Thyroid gland (tissue), 4 donors: ENCODE results near the gene SEMA6A. TPM values are rescaled to one million over a fixed set of nuclear protein-coding genes. Genes with fewer than 3 reads are reported as not detected.

Source experiments
- DNase-seq, 2 donors: peaks; one replicate each; pipeline ENCODE4 v3.0.0-alpha.2; 2019
- H3K27ac ChIP-seq, 3 donors: fragments of 200-600 bp; sonication (generic); 1 replicate in 2 of 3; 2 replicates in 1 of 3; pipeline ENCODE4 v1.5.1; 2016 to 2019; ENCODE audit warnings: mild to moderate bottlenecking in 1 of 3, moderate library complexity in 1 of 3
- H3K27me3 ChIP-seq: fragments of 200-600 bp; sonication (generic); one replicate; pipeline ENCODE4 v1.5.1; 2019
- H3K36me3 ChIP-seq, 2 donors: fragments of 200-600 bp; sonication (generic); one replicate each; pipeline ENCODE4 v1.5.1; 2016 to 2019
- H3K4me1 ChIP-seq, 2 donors: fragments of 200-600 bp; sonication (generic); one replicate each; pipeline ENCODE4 v1.5.1; 2017 to 2019
- H3K4me3 ChIP-seq, 3 donors: fragments of 200-600 bp; sonication (generic); replicated peaks in 1 of 3; 1 replicate in 2 of 3; 2 replicates in 1 of 3; pipeline ENCODE4 v1.5.1; 2016; ENCODE audit warnings: mild to moderate bottlenecking in 1 of 3
- H3K9me3 ChIP-seq: fragments of 200-600 bp; sonication (generic); one replicate; pipeline ENCODE4 v1.5.1; 2017
- CTCF ChIP-seq, 6 experiments: fragments of 200-600 bp in 3 of 6; fragments of 450-650 bp in 3 of 6; sonication (generic) in 3 of 6; IDR thresholded peaks; one replicate each; pipeline ENCODE4 v1.5.1; 2016 to 2019; ENCODE audit warnings: antibody characterized with exemption in 6 of 6, mild to moderate bottlenecking in 2 of 6, inconsistent platforms in 1 of 6, moderate library complexity in 1 of 6
- POLR2A ChIP-seq, 2 donors: fragments of 450-650 bp; IDR thresholded peaks; one replicate each; pipeline ENCODE4 v1.6.1; 2017; ENCODE audit warnings: antibody characterized with exemption in 2 of 2, mild to moderate bottlenecking in 2 of 2, moderate library complexity in 1 of 2
- WGBS, 2 donors: methylation state at CpG; one replicate each; pipeline ENCODE4 v1.1.5; 2017; 5-methylcytosine and 5-hydroxymethylcytosine counted together
- intact Hi-C: fragments of 100-400 bp; cut with DNase I; formaldehyde crosslinking; loops from one replicate; pipeline ENCODE4 v1.15.1; 2023
- total RNA-seq, 4 donors: library from RNA; depleted of rRNA; stranded (reverse); fragments of >200 nt; gene quantifications; one replicate each; pipeline ENCODE4 v1.2.3, GENCODE V29; 2016

SEMA6A gene
- total RNA-seq, 4 donors from 2014 or later = 27.6 to 37.9 (median 30.4) TPM

- Histone ChIP-seq H3K4me1 (no peaks in the 10 kb centered on the region), H3K4me3 (no peak overlapping the region), H3K9me3 (no peaks in the 10 kb centered on the region), H3K27ac (no peak overlapping the region), H3K36me3 (peaks cover 4 to 10% of the 10 kb centered on the region in 2 donors), H3K27me3 (no peaks in the 10 kb centered on the region)
- WGBS, 2 donors = 92 to 93% methylated on average over 5 of the region's 5 CpGs
- no peak for TF ChIP-seq CTCF (IDR thresholded peaks at IDR 0.05)
- no peak for TF ChIP-seq POLR2A (IDR thresholded peaks at IDR 0.05)
- no peak for DNase-seq
- intact Hi-C loops = no loop called here
Measured at GRCh38 chr5:116475338-116475737, 99.3 kb downstream of the SEMA6A start.

- Histone ChIP-seq H3K4me1 (no peaks in the 10 kb centered on the region), H3K4me3 (no peak overlapping the region), H3K9me3 (no peaks in the 10 kb centered on the region), H3K36me3 (peaks cover 4 to 10% of the 10 kb centered on the region in 2 donors), H3K27ac (no peak overlapping the region), H3K27me3 (no peaks in the 10 kb centered on the region)
- WGBS, 2 donors = 84 to 91% methylated on average over 5 of the region's 5 CpGs
- intact Hi-C loops = no loop called here
- DNase-seq = no peak
- TF ChIP-seq CTCF (IDR thresholded peaks at IDR 0.05) (no peak), POLR2A (IDR thresholded peaks at IDR 0.05) (no peak)
Measured at GRCh38 chr5:116473706-116474105, 100.9 kb downstream of the SEMA6A start.

- Histone ChIP-seq H3K4me3 (no peak overlapping the region), H3K27ac (no peak overlapping the region), H3K27me3 (no peaks in the 10 kb centered on the region), H3K9me3 (no peaks in the 10 kb centered on the region), H3K4me1 (no peaks in the 10 kb centered on the region), H3K36me3 (peaks cover 0 to 3% of the 10 kb centered on the region in 2 donors)
- TF ChIP-seq POLR2A (IDR thresholded peaks at IDR 0.05) (no peak), CTCF (IDR thresholded peaks at IDR 0.05) (no peak)
- 92 to 96% methylated on average over 3 of the region's 3 CpGs for WGBS, 2 donors
- DNase-seq = no peak
- intact Hi-C loops = no loop called here
Measured at GRCh38 chr5:116472274-116472673, 102.3 kb downstream of the SEMA6A start.

GRCh38 chr5:116469631-116470030, 105.0 kb downstream of the SEMA6A start:
- H3K27ac ChIP-seq = no peak overlapping the region
- no peaks in the 10 kb centered on the region for H3K4me1 ChIP-seq
- intact Hi-C loops = no loop called here
- no peaks in the 10 kb centered on the region for H3K9me3 ChIP-seq
- peaks cover 0 to 3% of the 10 kb centered on the region in 2 donors for H3K36me3 ChIP-seq
- WGBS, 2 donors = 61 to 78% methylated on average over 3 of the region's 3 CpGs
- H3K27me3 ChIP-seq = no peaks in the 10 kb centered on the region
- H3K4me3 ChIP-seq = no peak overlapping the region
- no peak for DNase-seq
- TF ChIP-seq CTCF (IDR thresholded peaks at IDR 0.05) (no peak), POLR2A (IDR thresholded peaks at IDR 0.05) (no peak)

- 91 to 94% methylated on average over 2 of the region's 2 CpGs for WGBS, 2 donors
- Histone ChIP-seq H3K27me3 (no peaks in the 10 kb centered on the region), H3K4me3 (no peak overlapping the region), H3K27ac (no peak overlapping the region), H3K4me1 (no peaks in the 10 kb centered on the region), H3K36me3 (peaks cover 0 to 3% of the 10 kb centered on the region in 2 donors), H3K9me3 (no peaks in the 10 kb centered on the region)
- intact Hi-C loops = no loop called here
- TF ChIP-seq POLR2A (IDR thresholded peaks at IDR 0.05) = no peak
- TF ChIP-seq CTCF (IDR thresholded peaks at IDR 0.05) = no peak
- DNase-seq = no peak
Measured at GRCh38 chr5:116468583-116468982, 106.0 kb downstream of the SEMA6A start.
